Esophagus muscularis mucosa (tissue), 3 donors: ENCODE data around the gene SRSF2.
A peak's percentile ranks its signal among the peaks of the same experiment; 100 is the strongest.

Experiments used
- POLR2A ChIP-seq: fragments of 450-650 bp; IDR thresholded peaks from one replicate; pipeline ENCODE4 v1.6.1; 2017; ENCODE audit warnings: antibody characterized with exemption, moderate library complexity, mild to moderate bottlenecking, low read depth
- POLR2AphosphoS5 ChIP-seq, 2 donors: sonication (generic); formaldehyde crosslinking; IDR thresholded peaks; one replicate each; pipeline ENCODE4 v1.6.1; 2017; ENCODE audit warnings: antibody characterized with exemption in 2 of 2
- TF ChIP-seq, protein P1 (sequence below), 3 experiments: fragments of 200-600 bp in 2 of 3; fragments of 450-650 bp in 1 of 3; sonication (generic) in 2 of 3; IDR thresholded peaks; one replicate each; pipeline ENCODE4 v1.5.1; 2017 to 2019; ENCODE audit warnings: antibody characterized with exemption in 3 of 3, mild to moderate bottlenecking in 2 of 3, moderate library complexity in 1 of 3

GRCh38 chr17:76686538-76687297 is 50.4 kb downstream of the SRSF2 start:
- TF ChIP-seq, protein P1, sequence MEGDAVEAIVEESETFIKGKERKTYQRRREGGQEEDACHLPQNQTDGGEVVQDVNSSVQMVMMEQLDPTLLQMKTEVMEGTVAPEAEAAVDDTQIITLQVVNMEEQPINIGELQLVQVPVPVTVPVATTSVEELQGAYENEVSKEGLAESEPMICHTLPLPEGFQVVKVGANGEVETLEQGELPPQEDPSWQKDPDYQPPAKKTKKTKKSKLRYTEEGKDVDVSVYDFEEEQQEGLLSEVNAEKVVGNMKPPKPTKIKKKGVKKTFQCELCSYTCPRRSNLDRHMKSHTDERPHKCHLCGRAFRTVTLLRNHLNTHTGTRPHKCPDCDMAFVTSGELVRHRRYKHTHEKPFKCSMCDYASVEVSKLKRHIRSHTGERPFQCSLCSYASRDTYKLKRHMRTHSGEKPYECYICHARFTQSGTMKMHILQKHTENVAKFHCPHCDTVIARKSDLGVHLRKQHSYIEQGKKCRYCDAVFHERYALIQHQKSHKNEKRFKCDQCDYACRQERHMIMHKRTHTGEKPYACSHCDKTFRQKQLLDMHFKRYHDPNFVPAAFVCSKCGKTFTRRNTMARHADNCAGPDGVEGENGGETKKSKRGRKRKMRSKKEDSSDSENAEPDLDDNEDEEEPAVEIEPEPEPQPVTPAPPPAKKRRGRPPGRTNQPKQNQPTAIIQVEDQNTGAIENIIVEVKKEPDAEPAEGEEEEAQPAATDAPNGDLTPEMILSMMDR (IDR thresholded peaks at IDR 0.05), result no peak
- peak in 1 of 2 donors; percentile 38 for TF ChIP-seq POLR2AphosphoS5 (IDR thresholded peaks at IDR 0.05)
- no peak for TF ChIP-seq POLR2A
